OCI-LY3 (cell line): ENCODE data around the gene METTL16.

Experiments
- EZH2phosphoT487 ChIP-seq: fragments of 200-600 bp; shearing (Covaris generic); IDR thresholded peaks from 2 replicates; pipeline ENCODE4 v1.6.1; 2018; ENCODE audit warnings: antibody characterized with exemption, mixed run types, low read depth
- TF ChIP-seq, protein P1 (sequence below): fragments of 200-600, 300-600 bp; sonication (generic); IDR thresholded peaks from 2 replicates; pipeline ENCODE4 v1.5.1; 2014; ENCODE audit warnings: antibody characterized with exemption, low read length, low read depth

GRCh38 chr17:2370211-2370589 lies 141.5 kb downstream of the METTL16 start:
- no peak for TF ChIP-seq EZH2phosphoT487
- TF ChIP-seq, protein P1, sequence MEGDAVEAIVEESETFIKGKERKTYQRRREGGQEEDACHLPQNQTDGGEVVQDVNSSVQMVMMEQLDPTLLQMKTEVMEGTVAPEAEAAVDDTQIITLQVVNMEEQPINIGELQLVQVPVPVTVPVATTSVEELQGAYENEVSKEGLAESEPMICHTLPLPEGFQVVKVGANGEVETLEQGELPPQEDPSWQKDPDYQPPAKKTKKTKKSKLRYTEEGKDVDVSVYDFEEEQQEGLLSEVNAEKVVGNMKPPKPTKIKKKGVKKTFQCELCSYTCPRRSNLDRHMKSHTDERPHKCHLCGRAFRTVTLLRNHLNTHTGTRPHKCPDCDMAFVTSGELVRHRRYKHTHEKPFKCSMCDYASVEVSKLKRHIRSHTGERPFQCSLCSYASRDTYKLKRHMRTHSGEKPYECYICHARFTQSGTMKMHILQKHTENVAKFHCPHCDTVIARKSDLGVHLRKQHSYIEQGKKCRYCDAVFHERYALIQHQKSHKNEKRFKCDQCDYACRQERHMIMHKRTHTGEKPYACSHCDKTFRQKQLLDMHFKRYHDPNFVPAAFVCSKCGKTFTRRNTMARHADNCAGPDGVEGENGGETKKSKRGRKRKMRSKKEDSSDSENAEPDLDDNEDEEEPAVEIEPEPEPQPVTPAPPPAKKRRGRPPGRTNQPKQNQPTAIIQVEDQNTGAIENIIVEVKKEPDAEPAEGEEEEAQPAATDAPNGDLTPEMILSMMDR, result no peak
